HG02885 (cell line): Measurements from ENCODE around the gene RETREG3.
A peak's percentile ranks its signal among the peaks of the same experiment; 100 is the strongest.
"Not testable (repeated sequence)": the region's sequence is repeated elsewhere in the genome, so short reads cannot be mapped to it uniquely, and the experiment has no call there.

Experiments
- ATAC-seq: cut with Tn5 transposase; IDR thresholded peaks from one replicate; pipeline ENCODE4 v1.9.1; 2021; ENCODE audit warnings: mild to moderate bottlenecking; ENCODE audit not compliant: unreplicated experiment, poor library complexity

The RETREG3 gene

DNA sequence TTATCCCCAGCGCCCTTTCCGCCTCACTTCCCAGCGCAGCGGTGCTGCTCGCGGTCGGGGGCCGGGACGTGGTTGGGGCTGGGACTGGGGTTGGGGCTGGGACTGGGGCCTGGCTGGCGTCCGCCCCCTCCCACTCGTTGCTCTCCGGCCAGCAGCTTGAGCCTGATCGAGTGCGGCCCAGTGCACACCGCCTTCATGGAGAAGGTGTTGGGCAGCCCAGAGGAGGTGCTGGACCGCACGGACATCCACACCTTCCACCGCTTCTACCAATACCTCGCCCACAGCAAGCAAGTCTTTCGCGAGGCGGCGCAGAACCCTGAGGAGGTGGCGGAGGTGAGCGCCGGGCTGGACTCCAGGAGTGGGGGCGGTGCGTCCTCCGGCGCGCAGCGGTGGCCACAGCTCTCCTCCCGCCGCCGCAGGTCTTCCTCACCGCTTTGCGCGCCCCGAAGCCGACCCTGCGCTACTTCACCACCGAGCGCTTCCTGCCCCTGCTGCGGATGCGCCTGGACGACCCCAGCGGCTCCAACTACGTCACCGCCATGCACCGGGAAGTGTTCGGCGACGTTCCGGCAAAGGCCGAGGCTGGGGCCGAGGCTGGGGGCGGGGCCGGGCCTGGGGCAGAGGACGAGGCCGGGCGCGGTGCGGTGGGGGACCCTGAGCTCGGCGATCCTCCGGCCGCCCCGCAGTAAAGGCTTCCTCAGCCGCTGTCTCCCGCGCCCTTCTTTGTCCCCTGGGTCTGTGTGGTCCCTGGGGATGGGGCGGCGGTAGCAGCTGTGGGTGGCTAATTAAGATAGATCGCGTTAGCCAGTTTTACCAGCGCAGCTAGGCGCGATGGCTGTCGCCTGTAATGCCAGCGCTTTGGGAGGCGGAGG is 54.7 kb downstream of the RETREG3 start:
- peak; percentile 78 for ATAC-seq

DNA sequence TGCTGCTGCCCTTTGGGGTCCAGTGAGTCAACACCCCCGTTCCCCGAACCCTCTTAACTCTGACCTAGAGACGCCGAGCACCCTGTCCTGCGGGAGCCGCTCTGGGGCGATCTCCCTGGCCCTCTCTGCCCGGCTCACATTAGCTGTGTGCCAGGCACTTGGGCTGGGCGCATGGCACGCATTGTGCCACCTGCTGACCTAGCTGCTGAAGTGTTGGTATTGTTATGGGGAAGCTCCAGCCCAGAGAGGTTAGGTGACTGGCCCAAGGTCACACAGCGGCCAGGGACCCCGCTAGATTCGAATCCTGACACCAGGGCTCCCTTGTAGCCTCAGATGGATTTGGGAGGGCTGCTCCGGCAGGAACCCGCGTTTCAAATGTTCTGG is 55.3 kb downstream of the RETREG3 start:
- no peak for ATAC-seq

DNA sequence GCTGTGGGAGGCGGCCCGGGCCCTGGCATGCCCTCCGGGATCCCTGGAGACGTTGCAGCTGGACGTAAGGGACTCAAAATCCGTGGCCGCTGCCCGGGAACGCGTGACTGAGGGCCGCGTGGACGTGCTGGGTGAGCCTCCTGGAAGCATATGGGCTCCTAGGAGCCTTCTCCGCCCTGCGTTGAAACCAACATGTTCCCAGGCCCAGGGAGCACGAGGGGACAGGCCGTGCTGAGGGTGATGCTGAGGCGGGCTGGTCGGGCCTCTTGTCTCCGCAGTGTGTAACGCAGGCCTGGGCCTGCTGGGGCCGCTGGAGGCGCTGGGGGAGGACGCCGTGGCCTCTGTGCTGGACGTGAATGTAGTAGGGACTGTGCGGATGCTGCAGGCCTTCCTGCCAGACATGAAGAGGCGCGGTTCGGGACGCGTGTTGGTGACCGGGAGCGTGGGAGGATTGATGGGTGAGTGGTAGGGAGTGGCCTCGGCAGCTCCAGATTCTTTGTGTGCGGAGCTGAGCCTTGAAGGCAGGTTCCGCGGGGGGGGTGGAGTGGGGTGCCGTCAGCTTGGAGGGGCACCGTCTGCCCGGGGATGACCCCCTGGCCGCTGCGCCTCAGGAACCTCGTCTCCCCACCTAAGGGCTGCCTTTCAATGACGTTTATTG is 55.9 kb downstream of the RETREG3 start:
- no peak for ATAC-seq

DNA sequence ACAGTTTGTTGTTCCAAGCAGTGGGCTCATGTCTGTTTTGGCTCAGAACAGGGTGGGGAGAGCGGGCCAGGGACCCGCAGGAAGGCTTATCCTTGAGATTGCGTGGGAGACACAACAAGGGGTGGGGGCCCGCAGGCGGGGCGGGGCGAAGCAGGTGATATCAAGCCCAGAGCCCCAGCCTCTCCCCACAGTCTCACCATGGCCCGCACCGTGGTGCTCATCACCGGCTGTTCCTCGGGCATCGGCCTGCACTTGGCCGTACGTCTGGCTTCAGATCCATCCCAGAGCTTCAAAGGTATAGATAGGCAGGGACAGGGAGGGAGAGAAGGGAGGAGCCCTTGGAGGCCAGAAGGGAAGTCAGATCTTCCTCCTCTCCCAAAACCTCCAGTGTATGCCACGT is 56.4 kb downstream of the RETREG3 start, which contains the start of gene HSD17B1:
HSD17B1 (plus strand) TSS at position 188 of the 400 bp plus-strand sequence; CDS start at position 199, 11 bp downstream.
- ATAC-seq = not testable (repeated sequence)

DNA sequence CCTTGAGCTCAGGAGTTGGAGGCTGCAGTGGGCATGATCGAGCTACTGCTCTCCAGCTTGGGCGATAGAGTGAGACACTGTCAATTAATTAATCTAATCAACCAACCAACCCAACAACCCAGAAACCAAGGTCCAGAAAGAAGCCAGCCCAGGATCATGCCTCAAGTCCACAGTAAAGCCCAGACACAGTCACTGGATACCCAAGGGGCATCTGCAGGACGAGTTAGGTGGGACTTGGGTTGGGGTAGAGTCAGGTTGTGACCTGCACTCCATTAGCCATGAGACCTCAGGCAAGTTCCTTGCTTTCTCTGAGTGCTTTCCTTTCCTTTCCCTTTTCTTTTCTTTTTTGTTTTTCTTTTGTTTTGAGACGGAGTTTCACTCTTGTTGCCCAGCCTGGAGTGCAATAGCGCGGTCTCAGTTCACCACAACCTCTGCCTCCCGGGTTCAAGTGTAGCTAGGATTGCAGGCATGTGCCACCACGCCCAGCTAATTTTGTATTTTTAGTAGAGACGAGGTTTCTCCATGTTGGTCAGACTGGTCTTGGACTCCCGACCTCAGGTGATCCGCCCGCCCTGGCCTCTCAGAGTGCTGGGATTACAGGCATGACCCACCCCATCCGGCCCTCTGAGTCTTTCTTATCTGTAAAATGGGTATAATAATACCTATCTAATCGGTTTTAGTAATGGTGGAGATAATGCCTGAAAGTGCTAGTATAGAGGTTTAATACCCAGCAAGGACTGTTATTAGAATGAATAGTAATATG is 60.0 kb downstream of the RETREG3 start:
- ATAC-seq = no peak

DNA sequence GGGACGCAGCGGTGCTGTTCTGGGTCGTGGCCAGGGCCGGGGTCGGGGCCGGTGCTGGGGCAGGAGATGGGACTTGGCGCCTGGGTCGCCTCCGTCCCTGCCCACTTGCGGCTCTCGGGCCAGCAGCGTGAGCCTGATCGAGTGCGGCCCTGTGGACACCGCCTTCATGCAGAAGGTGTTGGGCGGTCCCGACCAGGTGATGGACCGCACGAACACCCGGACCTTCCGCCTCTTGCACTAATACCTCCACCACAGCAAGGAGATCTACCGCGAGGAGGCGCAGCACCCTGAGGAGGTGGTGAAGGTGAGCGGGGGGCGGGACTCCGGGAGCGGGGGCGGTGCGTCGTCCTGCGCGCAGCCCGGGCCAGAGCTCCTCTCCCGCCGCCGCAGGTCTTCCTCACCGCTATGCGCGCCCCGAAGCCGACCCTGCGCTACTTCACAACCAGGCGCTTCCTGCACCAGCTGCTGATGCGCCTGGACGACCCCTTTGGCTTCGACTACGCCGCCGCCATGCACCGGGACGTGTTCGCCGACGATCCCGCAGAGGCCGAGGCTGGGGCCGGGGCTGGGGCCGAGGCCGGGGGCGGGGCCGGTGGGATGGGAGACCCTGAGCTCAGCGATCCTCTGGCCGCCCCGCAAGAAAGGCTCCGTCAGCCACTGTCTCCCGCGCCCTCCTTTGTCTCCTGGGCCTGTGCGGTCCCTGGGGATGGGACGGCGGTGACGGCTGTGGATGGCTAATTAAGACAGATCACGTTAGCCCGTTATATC is 60.9 kb downstream of the RETREG3 start:
- ATAC-seq = peak; percentile 75

DNA sequence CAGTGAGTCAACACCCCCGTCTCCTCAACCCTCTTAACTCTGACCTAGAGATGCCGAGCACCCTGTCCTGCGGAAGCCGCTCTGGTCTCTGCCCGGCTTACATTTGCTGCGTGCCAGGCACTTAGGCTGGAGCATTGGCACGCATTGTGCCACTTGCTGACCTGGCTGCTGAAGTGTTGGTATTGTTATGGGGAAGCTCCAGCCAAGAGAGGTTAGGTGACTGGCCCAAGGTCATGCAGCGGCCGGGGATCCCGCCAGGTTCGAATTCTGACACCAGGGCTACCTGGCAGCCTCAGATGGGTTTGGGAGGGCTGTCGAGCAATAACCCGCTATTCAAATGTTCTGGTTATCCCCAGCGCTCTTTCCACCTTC is 61.5 kb downstream of the RETREG3 start:
- no peak for ATAC-seq

DNA sequence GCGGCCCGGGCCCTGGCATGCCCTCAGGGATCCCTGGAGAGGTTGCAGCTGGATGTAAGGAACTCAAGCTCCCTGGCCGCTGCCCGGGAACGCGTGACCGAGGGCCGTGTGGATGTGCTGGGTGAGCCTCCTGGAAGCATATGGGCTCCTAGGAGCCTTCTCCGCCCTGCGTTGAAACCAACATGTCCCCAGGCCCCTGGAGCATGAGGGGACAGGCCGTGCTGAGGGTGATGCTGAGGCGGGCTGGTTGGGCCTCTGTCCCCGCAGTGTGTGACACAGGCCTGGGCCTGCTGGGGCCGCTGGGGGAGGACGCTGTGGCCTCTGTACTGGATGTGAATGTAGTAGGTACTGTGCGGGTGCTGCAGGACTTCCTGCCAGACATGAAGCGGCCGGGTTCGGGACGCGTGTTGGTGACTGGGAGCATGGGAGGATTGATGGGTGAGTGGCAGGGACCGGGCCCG is 62.1 kb downstream of the RETREG3 start:
- no peak for ATAC-seq

DNA sequence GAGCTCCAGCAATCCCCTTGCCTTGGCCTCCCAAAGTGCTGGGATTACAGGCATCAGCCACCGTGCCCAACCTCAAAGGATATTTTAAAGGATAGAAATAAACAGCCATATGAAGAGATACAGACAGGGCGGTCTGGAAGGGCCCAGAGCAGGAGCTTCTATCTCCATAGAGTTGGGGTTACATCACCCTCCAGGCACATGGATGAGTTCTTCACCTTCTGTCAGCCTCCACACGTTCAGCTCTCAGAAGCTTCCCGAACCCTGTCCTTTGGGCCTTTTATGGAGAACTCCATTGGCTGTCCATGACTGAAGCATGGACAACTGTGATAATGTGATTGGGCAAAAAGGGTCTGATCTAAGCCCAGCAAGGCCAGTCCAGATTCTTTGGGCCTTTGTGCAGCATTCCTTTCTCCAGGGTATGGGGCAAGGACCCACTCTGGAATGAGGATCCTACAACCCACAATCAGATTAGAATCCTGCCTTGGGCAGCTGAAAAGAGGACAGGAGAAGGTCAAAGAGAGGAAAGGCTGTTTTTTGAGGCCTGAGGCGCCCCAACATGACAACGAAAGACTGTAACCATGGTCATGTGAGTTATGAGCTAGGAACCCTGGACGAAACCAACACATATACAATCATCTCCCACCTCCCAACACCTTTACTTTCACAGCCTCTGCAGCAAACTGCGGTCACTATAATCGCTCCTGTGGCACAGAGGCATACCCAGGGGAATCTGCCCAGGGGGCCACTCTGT is 63.2 kb downstream of the RETREG3 start:
- not testable (repeated sequence) for ATAC-seq

DNA sequence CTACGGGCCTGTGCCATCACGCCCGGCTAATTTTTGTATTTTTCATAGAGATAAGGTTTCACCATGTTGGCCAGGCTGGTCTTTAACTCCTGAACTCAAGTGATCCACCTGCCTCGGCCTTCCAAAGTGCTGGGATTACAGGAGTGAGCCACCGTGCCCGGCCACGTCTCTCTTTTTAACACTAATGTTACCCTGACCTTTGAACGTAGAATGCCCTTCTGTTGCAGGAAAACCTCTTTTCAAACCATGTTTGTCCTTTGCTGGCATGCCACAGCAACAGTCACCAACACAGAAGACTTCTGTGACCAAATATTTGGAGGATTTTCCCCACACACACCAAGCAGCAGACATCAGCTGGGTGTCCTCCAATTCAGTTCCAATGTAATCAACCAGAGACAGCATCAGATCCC is 64.3 kb downstream of the RETREG3 start:
- ATAC-seq = no peak

DNA sequence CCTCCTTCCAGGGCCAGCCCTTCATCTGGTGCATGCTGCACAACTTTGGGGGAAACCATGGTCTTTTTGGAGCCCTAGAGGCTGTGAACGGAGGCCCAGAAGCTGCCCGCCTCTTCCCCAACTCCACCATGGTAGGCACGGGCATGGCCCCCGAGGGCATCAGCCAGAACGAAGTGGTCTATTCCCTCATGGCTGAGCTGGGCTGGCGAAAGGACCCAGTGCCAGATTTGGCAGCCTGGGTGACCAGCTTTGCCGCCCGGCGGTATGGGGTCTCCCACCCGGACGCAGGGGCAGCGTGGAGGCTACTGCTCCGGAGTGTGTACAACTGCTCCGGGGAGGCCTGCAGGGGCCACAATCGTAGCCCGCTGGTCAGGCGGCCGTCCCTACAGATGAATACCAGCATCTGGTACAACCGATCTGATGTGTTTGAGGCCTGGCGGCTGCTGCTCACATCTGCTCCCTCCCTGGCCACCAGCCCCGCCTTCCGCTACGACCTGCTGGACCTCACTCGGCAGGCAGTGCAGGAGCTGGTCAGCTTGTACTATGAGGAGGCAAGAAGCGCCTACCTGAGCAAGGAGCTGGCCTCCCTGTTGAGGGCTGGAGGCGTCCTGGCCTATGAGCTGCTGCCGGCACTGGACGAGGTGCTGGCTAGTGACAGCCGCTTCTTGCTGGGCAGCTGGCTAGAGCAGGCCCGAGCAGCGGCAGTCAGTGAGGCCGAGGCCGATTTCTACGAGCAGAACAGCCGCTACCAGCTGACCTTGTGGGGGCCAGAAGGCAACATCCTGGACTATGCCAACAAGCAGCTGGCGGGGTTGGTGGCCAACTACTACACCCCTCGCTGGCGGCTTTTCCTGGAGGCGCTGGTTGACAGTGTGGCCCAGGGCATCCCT is 65.7 kb downstream of the RETREG3 start:
- no peak for ATAC-seq

DNA sequence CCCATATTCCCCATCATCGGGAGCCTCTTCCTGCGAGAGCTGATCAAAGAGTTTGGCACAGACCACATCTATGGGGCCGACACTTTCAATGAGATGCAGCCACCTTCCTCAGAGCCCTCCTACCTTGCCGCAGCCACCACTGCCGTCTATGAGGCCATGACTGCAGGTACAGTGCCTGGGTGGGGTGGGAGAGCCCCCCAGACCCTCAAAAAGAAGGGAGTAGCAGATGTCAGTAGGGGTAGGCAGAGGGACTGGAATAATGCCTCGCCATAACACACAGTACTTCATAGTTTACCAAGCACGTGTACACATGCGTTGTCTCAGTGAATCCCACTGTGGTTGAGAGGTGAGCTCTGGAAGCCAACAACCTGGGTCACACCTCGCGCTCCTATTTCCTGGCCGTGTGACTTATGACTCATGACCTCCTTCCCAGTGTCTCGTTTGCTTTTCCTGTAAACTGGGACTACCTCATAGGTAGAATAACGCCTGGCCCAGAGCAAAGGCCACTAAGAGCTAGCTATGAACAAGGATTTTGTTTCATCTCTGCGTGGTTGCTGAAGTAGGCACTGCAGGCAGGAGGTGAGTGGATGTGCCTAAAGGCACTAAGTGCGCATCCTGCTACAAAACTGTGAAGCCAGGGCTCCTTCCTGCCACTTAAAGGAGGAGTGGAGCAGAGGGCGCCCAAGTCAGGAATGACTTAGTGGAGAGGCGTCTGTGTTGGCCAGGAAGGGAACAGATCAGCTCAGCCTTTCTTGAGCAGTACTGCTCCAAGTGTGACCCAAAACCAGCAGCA is 67.9 kb downstream of the RETREG3 start:
- no peak for ATAC-seq

DNA sequence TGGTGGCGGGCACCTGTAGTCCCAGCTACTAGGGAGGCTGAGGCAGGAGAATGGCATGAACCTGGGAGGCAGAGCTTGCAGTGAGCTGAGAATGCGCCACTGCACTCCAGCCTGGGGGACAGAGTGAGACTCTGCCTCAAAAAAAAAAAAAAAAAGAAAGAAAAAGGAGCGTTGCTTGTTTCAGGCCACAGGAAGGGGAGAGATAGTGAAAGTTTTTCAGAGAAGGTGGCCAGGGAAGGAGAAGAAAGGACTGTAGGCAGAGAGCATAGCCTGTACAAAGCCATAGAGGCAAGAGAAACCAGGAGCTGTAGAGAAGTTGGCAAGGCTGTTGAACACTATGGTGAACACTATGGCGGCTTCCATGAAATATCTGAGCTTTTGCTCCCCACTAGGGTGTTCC is 68.6 kb downstream of the RETREG3 start:
- not testable (repeated sequence) for ATAC-seq

DNA sequence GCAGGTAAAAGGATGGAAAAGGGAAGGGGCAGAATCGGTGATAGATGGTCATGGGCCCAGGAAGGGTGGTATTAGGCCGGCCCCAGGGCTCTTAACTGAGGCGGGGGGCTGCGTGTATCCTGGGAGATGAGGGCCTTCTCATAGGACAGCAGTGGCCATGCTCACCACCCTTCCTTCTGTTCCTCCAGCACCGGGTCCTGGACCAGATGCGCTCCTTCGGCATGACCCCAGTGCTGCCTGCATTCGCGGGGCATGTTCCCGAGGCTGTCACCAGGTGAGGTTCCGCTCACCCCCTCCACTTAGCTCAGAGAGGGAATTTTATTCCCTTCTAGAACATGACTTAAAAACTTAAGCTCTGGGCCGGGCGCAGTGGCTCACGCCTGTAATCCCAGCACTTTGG is 70.7 kb downstream of the RETREG3 start:
- ATAC-seq = no peak

DNA sequence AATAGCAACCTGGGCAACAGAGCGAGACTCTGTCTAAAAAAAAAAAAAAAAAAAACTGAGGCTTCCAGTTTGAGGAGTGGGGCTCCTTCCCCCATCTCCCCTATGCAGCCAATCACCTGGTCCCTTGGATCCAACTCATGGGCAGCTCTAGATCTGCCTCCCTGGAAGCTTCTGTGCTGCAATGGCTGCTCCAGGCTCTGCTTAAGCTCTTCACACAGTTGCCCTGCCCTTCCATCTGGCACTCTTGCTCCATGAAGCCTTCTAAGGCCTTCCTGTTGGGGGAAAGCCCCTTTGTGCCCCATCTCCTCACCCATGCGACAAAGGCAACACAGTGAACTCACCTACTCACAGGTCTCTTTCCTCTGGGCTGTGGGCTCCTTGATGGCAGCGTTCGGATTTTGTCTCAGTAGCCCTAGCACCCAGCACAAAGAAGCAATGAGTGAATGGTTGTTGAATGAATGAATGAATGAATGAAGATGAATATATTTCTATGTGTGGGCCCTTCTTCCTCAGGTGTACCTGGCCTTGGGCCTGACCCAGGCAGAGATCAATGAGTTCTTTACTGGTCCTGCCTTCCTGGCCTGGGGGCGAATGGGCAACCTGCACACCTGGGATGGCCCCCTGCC is 71.2 kb downstream of the RETREG3 start:
- ATAC-seq = no peak

DNA sequence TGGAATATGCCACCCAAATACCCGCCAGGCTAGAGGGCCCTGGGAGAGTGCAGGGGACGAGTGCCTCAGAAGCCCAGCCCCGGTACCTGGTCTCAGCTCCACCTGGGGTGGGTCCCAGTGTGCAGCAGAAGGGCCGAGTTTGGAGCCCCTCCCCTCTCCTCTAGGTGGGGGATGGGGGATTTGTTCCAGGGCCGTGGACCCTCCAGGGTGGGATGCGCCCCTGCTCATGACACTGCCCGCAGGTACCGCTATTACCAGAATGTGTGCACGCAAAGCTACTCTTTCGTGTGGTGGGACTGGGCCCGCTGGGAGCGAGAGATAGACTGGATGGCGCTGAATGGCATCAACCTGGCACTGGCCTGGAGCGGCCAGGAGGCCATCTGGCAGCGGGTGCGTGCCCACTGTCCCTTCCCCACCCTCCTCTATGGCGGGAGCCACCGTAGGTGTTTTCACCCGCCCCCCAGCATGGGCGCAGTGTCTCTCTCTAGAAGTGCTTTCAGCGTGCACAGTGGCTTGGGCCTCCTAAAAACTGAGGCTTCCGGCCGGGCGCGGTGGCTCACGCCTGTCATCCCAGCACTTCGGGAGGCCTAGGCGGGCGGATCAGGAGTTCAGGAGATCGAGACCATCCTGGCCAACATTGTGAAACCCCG is 71.9 kb downstream of the RETREG3 start:
- no peak for ATAC-seq
